ENCODE measurements around the gene EGLN2. TPM values are rescaled to one million over a fixed set of nuclear protein-coding genes. Genes with fewer than 3 reads are reported as not detected.

The EGLN2 gene
- total RNA-seq, 1 donor from 2014 or later = 83.1 TPM

DNA sequence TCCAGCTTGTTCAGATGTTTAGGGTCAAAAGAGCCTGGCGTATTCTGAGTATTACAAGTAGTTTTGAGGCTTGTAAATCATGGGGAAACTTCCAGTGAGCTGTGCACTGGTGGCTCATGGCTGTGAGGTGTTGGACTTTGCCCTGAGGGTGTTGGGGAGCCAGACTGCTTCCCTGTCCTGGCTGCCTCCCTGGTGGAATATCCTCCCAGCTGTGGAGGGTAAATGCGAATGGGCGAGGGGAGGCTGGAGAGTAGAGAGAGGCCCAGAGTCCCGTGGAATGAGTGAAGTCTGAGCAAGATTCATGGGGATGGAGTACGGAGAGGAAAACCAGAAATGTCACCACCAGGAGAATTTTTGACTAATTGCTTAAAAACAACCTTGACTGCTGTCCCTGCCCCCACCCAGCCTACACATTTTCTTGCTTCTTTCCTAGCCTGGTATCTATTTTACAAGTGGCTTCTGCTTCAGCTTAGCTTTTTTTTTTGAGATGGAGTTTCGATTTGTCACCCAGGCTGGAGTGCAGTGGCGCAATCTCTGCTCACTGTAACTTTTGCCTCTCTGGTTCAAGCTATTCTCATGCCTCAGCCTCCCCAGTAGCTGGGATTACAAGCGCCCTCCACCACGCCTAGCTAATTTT, 44.3 kb upstream of the EGLN2 start:
- no peak for DNase-seq (ENCODE audit: low spot score)
- H3K27me3 Mint-ChIP-seq (ENCODE audit: low read depth) = no peaks in the 10 kb centered on the region
- H3K4me3 Mint-ChIP-seq (ENCODE audit: unreplicated experiment) = peak overlapping the region; percentile 5
- peaks cover 17% of the 10 kb centered on the region for H3K36me3 Mint-ChIP-seq (ENCODE audit: low read depth)
- H3K9me3 Mint-ChIP-seq (ENCODE audit: low read depth) = no peaks in the 10 kb centered on the region
- TF ChIP-seq, protein P1, sequence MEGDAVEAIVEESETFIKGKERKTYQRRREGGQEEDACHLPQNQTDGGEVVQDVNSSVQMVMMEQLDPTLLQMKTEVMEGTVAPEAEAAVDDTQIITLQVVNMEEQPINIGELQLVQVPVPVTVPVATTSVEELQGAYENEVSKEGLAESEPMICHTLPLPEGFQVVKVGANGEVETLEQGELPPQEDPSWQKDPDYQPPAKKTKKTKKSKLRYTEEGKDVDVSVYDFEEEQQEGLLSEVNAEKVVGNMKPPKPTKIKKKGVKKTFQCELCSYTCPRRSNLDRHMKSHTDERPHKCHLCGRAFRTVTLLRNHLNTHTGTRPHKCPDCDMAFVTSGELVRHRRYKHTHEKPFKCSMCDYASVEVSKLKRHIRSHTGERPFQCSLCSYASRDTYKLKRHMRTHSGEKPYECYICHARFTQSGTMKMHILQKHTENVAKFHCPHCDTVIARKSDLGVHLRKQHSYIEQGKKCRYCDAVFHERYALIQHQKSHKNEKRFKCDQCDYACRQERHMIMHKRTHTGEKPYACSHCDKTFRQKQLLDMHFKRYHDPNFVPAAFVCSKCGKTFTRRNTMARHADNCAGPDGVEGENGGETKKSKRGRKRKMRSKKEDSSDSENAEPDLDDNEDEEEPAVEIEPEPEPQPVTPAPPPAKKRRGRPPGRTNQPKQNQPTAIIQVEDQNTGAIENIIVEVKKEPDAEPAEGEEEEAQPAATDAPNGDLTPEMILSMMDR (IDR thresholded peaks at IDR 0.05) = no peak
- H3K4me1 Mint-ChIP-seq (ENCODE audit: low read depth) = peaks cover 39% of the 10 kb centered on the region
- peak overlapping the region; percentile 22 for H3K27ac Mint-ChIP-seq (ENCODE audit: unreplicated experiment)

DNA sequence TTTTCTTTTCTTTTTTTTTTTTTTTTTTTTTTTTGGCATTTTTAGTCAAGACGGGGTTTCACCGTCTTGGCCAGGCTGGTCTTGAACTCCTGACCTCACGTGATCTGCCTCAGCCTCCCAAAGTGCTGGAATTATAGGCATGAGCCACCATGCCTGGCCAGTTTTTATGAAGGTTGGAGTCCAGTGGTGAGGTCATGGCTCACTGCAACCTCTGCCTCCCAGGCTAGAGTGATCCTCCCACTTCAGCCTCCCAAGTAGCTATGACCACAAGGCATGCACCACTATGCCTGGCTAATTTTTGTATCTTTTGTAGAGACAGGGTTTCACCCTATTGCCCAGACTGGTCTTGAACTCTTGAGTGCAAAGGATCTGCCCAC, 43.8 kb upstream of the EGLN2 start:
- H3K27me3 Mint-ChIP-seq (ENCODE audit: low read depth) = no peaks in the 10 kb centered on the region
- H3K27ac Mint-ChIP-seq (ENCODE audit: unreplicated experiment) = no peak overlapping the region

DNA sequence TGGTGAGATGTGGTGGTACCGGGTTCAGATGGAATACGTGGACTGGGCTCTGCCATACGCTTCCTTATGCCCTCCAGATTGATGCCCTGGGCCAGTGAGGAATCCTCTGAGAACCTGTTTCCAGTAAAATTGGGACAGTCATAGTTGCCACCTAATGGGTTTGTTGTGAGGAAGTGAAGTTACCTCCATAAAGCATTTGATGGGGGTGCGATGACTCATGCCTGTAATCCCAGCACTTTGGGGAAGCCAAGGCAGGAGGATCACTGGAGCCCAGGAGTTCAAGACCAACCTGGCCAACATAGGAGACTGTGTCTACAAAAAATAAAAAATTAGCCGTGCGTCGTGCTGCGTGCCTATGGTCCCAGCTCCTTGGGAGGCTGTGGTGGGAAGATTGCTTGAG, 43.2 kb upstream of the EGLN2 start:
- peak overlapping the region; percentile 32 for H3K27ac Mint-ChIP-seq (ENCODE audit: unreplicated experiment)
- no peaks in the 10 kb centered on the region for H3K27me3 Mint-ChIP-seq (ENCODE audit: low read depth)
- H3K9me3 Mint-ChIP-seq (ENCODE audit: low read depth) = no peaks in the 10 kb centered on the region
- peaks cover 26% of the 10 kb centered on the region for H3K36me3 Mint-ChIP-seq (ENCODE audit: low read depth)
- H3K4me3 Mint-ChIP-seq (ENCODE audit: unreplicated experiment) = no peak overlapping the region
- TF ChIP-seq, protein P1 (IDR thresholded peaks at IDR 0.05) = no peak
- H3K4me1 Mint-ChIP-seq (ENCODE audit: low read depth) = peaks cover 33% of the 10 kb centered on the region
- DNase-seq (ENCODE audit: low spot score) = no peak

More for the DNA sequence above, 43.8 kb upstream of the EGLN2 start:
- TF ChIP-seq, protein P1 (IDR thresholded peaks at IDR 0.05) = no peak
- Mint-ChIP-seq H3K4me1 (ENCODE audit: low read depth) (peaks cover 34% of the 10 kb centered on the region), H3K9me3 (ENCODE audit: low read depth) (no peaks in the 10 kb centered on the region), H3K4me3 (ENCODE audit: unreplicated experiment) (no peak overlapping the region), H3K36me3 (ENCODE audit: low read depth) (peaks cover 21% of the 10 kb centered on the region)
- DNase-seq (ENCODE audit: low spot score) = no peak

DNA sequence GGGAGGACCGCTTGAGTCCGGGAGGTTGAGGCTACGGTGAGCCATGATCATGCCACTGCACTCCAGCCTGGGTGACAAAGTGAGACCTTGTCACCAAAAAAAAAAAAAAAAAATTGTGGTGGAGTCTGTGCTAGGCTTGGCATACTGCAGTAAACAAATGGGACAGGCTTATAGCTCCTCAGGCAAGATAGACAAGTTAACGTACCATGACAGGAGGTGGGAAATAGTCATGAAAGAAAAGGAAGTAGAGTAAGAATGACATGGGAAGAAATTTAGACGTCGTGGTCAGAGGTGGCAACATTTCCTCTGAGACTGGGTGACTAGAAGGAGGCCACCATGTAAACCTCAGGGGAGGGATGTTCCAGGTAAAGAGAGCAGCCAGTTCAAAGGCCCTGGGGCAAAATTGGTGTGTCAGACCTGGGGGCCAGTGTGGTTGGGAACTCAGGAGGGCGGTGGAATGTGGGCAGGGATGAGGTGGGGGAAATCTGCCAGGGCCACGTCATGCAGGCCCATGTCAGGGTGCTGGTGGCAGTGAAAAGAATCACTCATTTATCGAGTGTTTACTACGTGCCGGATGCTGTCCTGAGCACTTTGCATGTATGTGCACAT, 42.4 kb upstream of the EGLN2 start:
- Mint-ChIP-seq H3K9me3 (ENCODE audit: low read depth) (no peaks in the 10 kb centered on the region), H3K4me1 (ENCODE audit: low read depth) (peaks cover 33% of the 10 kb centered on the region), H3K27me3 (ENCODE audit: low read depth) (no peaks in the 10 kb centered on the region), H3K4me3 (ENCODE audit: unreplicated experiment) (no peak overlapping the region), H3K27ac (ENCODE audit: unreplicated experiment) (peak overlapping the region; percentile 45), H3K36me3 (ENCODE audit: low read depth) (peaks cover 30% of the 10 kb centered on the region)
- no peak for DNase-seq (ENCODE audit: low spot score)
- TF ChIP-seq, protein P1 (IDR thresholded peaks at IDR 0.05) = no peak

DNA sequence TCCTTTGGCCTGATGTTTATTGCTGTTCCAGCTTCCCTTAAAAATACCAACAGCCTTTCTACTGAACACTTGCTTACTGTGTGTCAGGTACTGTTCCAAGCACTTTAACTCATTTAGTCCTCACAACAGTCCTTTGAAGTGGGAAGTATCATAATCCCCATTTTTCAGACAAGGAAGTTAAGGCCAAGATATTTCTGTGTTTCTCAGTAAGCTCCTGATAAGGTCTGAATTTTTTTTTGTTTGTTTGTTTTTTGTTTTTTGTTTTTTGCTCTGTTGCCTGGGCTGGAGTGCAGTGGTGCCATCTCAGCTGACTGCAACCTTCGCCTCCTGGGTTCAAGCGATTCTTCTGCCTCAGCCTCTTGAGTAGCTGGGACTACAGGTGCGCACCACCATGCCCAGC, 40.5 kb upstream of the EGLN2 start:
- H3K36me3 Mint-ChIP-seq (ENCODE audit: low read depth) = peaks cover 39% of the 10 kb centered on the region
- no peak overlapping the region for H3K27ac Mint-ChIP-seq (ENCODE audit: unreplicated experiment)
- H3K9me3 Mint-ChIP-seq (ENCODE audit: low read depth) = no peaks in the 10 kb centered on the region
- H3K4me3 Mint-ChIP-seq (ENCODE audit: unreplicated experiment) = no peak overlapping the region
- H3K27me3 Mint-ChIP-seq (ENCODE audit: low read depth) = no peaks in the 10 kb centered on the region
- TF ChIP-seq, protein P1 (IDR thresholded peaks at IDR 0.05) = no peak
- no peak for DNase-seq (ENCODE audit: low spot score)
- H3K4me1 Mint-ChIP-seq (ENCODE audit: low read depth) = peaks cover 19% of the 10 kb centered on the region

Data from chondrocyte (in vitro differentiated cells).